ACC112 (cell line): ENCODE measurements around the gene BRINP1.

Source experiments
- H2AFZ ChIP-seq: fragments of 200-600 bp; sonication (generic); one replicate; pipeline ENCODE4 v1.6.0; 2017; ENCODE audit warnings: antibody characterized with exemption, low read length; ENCODE audit not compliant: unreplicated experiment
- H3K27ac ChIP-seq: fragments of 200-600 bp; sonication (generic); 2 replicates; pipeline ENCODE4 v1.5.1; 2014; ENCODE audit warnings: low read depth, mild to moderate bottlenecking, antibody characterized with exemption, low read length, moderate library complexity
- H3K27me3 ChIP-seq: fragments of 200-600 bp; sonication (generic); 2 replicates; pipeline ENCODE4 v1.6.1; 2014; ENCODE audit warnings: mild to moderate bottlenecking, antibody characterized with exemption, low read length, moderate library complexity, mixed read lengths; ENCODE audit not compliant: insufficient read depth
- H3K36me3 ChIP-seq: fragments of 200-600 bp; sonication (generic); 2 replicates; pipeline ENCODE4 v1.6.1; 2016; ENCODE audit warnings: mild to moderate bottlenecking, antibody characterized with exemption, low read length, moderate library complexity, mixed read lengths; ENCODE audit not compliant: insufficient read depth
- H3K4me1 ChIP-seq: fragments of 200-600 bp; sonication (generic); one replicate; pipeline ENCODE4 v1.6.1; 2016; ENCODE audit warnings: low read length, mixed read lengths; ENCODE audit not compliant: insufficient read depth, unreplicated experiment, control insufficient read depth
- H3K4me3 ChIP-seq: fragments of 200-600 bp; sonication (generic); 2 replicates; pipeline ENCODE4 v1.5.1; 2014; ENCODE audit warnings: mild to moderate bottlenecking, low read depth, low read length
- H3K79me2 ChIP-seq: fragments of 200-600 bp; sonication (generic); one replicate; pipeline ENCODE4 v1.6.0; 2016; ENCODE audit warnings: low read length; ENCODE audit not compliant: control insufficient read depth, unreplicated experiment, insufficient read depth

Gene BRINP1

GRCh38 chr9:119368681-119369581 is at the start of gene BRINP1:
Gene BRINP1, minus strand, starts transcription at chr9:119369435. Its CDS starts 56,080 bp downstream, at chr9:119313355.
- Histone ChIP-seq H3K79me2 (no peaks in the 10 kb centered on the region), H3K4me3 (peak within 1 kb of the TSS; percentile 43), H3K36me3 (no peaks in the 10 kb centered on the region), H3K4me1 (no peaks in the 10 kb centered on the region), H3K27ac (no peak within 1 kb of the TSS), H2AFZ (no peak within 1 kb of the TSS), H3K27me3 (peaks cover 33% of the 10 kb centered on the region)

GRCh38 chr9:119418721-119419120 is 49.5 kb upstream of the BRINP1 start:
- Histone ChIP-seq H3K4me3 (no peak overlapping the region), H3K27ac (no peak overlapping the region), H3K36me3 (no peaks in the 10 kb centered on the region), H3K79me2 (no peaks in the 10 kb centered on the region), H2AFZ (no peak overlapping the region), H3K4me1 (no peaks in the 10 kb centered on the region), H3K27me3 (no peaks in the 10 kb centered on the region)

- H3K27ac ChIP-seq, result no peak overlapping the region
- no peak overlapping the region for H3K4me3 ChIP-seq
- no peak overlapping the region for H2AFZ ChIP-seq
- H3K27me3 ChIP-seq, result no peaks in the 10 kb centered on the region
- H3K4me1 ChIP-seq, result no peaks in the 10 kb centered on the region
- no peaks in the 10 kb centered on the region for H3K79me2 ChIP-seq
- H3K36me3 ChIP-seq, result no peaks in the 10 kb centered on the region
These were observed 47.6 kb upstream of the BRINP1 start for GRCh38 chr9:119416793-119417192.

- Histone ChIP-seq H3K79me2 (no peaks in the 10 kb centered on the region), H3K4me3 (no peak overlapping the region), H2AFZ (no peak overlapping the region), H3K27ac (no peak overlapping the region), H3K27me3 (no peaks in the 10 kb centered on the region), H3K36me3 (no peaks in the 10 kb centered on the region), H3K4me1 (no peaks in the 10 kb centered on the region)
These were observed 43.2 kb upstream of the BRINP1 start for GRCh38 chr9:119412399-119412798.

GRCh38 chr9:119409552-119409951 is 40.3 kb upstream of the BRINP1 start:
- Histone ChIP-seq H2AFZ (no peak overlapping the region), H3K27ac (no peak overlapping the region), H3K79me2 (no peaks in the 10 kb centered on the region), H3K4me1 (no peaks in the 10 kb centered on the region), H3K27me3 (no peaks in the 10 kb centered on the region), H3K4me3 (no peak overlapping the region), H3K36me3 (no peaks in the 10 kb centered on the region)

GRCh38 chr9:119400606-119401005 is 31.4 kb upstream of the BRINP1 start:
- Histone ChIP-seq H3K79me2 (no peaks in the 10 kb centered on the region), H3K4me3 (no peak overlapping the region), H3K4me1 (no peaks in the 10 kb centered on the region), H3K36me3 (no peaks in the 10 kb centered on the region), H2AFZ (no peak overlapping the region), H3K27me3 (no peaks in the 10 kb centered on the region), H3K27ac (no peak overlapping the region)

- Histone ChIP-seq H3K27me3 (no peaks in the 10 kb centered on the region), H3K36me3 (no peaks in the 10 kb centered on the region), H3K79me2 (no peaks in the 10 kb centered on the region), H2AFZ (no peak overlapping the region), H3K4me3 (no peak overlapping the region), H3K4me1 (no peaks in the 10 kb centered on the region), H3K27ac (no peak overlapping the region)
These were observed 29.1 kb upstream of the BRINP1 start for GRCh38 chr9:119398350-119398749.

- no peak overlapping the region for H3K27ac ChIP-seq
- no peak overlapping the region for H2AFZ ChIP-seq
- no peaks in the 10 kb centered on the region for H3K4me1 ChIP-seq
- no peaks in the 10 kb centered on the region for H3K36me3 ChIP-seq
- H3K4me3 ChIP-seq, result no peak overlapping the region
- no peaks in the 10 kb centered on the region for H3K27me3 ChIP-seq
- no peaks in the 10 kb centered on the region for H3K79me2 ChIP-seq
These were observed 22.6 kb upstream of the BRINP1 start for GRCh38 chr9:119391878-119392277.

- Histone ChIP-seq H3K27me3 (no peaks in the 10 kb centered on the region), H2AFZ (no peak overlapping the region), H3K36me3 (no peaks in the 10 kb centered on the region)
These were observed 6.7 kb upstream of the BRINP1 start for GRCh38 chr9:119375892-119376291.

GRCh38 chr9:119372951-119373350 is 3.7 kb upstream of the BRINP1 start:
- H2AFZ ChIP-seq, result no peak overlapping the region
- no peaks in the 10 kb centered on the region for H3K79me2 ChIP-seq
- no peak overlapping the region for H3K27ac ChIP-seq
- no peaks in the 10 kb centered on the region for H3K4me1 ChIP-seq
- peaks cover 23% of the 10 kb centered on the region for H3K27me3 ChIP-seq
- no peaks in the 10 kb centered on the region for H3K36me3 ChIP-seq
- H3K4me3 ChIP-seq, result no peak overlapping the region

More at GRCh38 chr9:119375892-119376291, 6.7 kb upstream of the BRINP1 start:
- no peak overlapping the region for H3K27ac ChIP-seq
- no peaks in the 10 kb centered on the region for H3K79me2 ChIP-seq
- no peaks in the 10 kb centered on the region for H3K4me1 ChIP-seq
- no peak overlapping the region for H3K4me3 ChIP-seq

- H3K27me3 ChIP-seq, result peaks cover 33% of the 10 kb centered on the region
- no peak overlapping the region for H3K4me3 ChIP-seq
- no peaks in the 10 kb centered on the region for H3K4me1 ChIP-seq
- H2AFZ ChIP-seq, result no peak overlapping the region
- no peak overlapping the region for H3K27ac ChIP-seq
- H3K79me2 ChIP-seq, result no peaks in the 10 kb centered on the region
- no peaks in the 10 kb centered on the region for H3K36me3 ChIP-seq
These were observed 1.6 kb upstream of the BRINP1 start for GRCh38 chr9:119370816-119371215.
